ENCODE data around the gene SPEN. TPM values are rescaled to one million over a fixed set of nuclear protein-coding genes. Genes with fewer than 3 reads are reported as not detected.

The SPEN gene
- total RNA-seq, 1 donor from 2014 or later: 20.8 TPM

GRCh38 chr1:15934211-15935055, 86.9 kb downstream of the SPEN start:
- peaks cover 16% of the 10 kb centered on the region for H3K4me1 ChIP-seq
- H3K9me3 ChIP-seq (replicated peaks): no peaks in the 10 kb centered on the region
- H3K4me3 ChIP-seq: no peak overlapping the region
- peaks cover 100% of the 10 kb centered on the region for H3K36me3 ChIP-seq
- no peak for DNase-seq
- no peaks in the 10 kb centered on the region for H3K27me3 ChIP-seq (ENCODE audit: low read depth)
- no peak for TF ChIP-seq CTCF (IDR thresholded peaks at IDR 0.05; ENCODE audit: borderline replicate concordance)
- H3K27ac ChIP-seq (replicated peaks): no peak overlapping the region
- intact Hi-C loops (cut with micrococcal nuclease): no loop called here

GRCh38 chr1:15935056-15935950, 87.8 kb downstream of the SPEN start:
- DNase-seq: no peak
- intact Hi-C loops (cut with micrococcal nuclease): no loop called here
- peaks cover 22% of the 10 kb centered on the region for H3K4me1 ChIP-seq
- TF ChIP-seq CTCF (IDR thresholded peaks at IDR 0.05; ENCODE audit: borderline replicate concordance): no peak
- peaks cover 100% of the 10 kb centered on the region for H3K36me3 ChIP-seq
- no peaks in the 10 kb centered on the region for H3K9me3 ChIP-seq (replicated peaks)
- H3K27ac ChIP-seq (replicated peaks): no peak overlapping the region
- H3K27me3 ChIP-seq (ENCODE audit: low read depth): no peaks in the 10 kb centered on the region
- H3K4me3 ChIP-seq: no peak overlapping the region

GRCh38 chr1:15936025-15936424, 88.5 kb downstream of the SPEN start:
- peaks cover 100% of the 10 kb centered on the region for H3K36me3 ChIP-seq
- H3K4me3 ChIP-seq: no peak overlapping the region
- no peaks in the 10 kb centered on the region for H3K27me3 ChIP-seq (ENCODE audit: low read depth)
- no peak for DNase-seq
- H3K9me3 ChIP-seq (replicated peaks): no peaks in the 10 kb centered on the region
- no peak for TF ChIP-seq CTCF (IDR thresholded peaks at IDR 0.05; ENCODE audit: borderline replicate concordance)
- no peak overlapping the region for H3K27ac ChIP-seq (replicated peaks)
- intact Hi-C loops (cut with micrococcal nuclease): no loop called here
- H3K4me1 ChIP-seq: peaks cover 22% of the 10 kb centered on the region

- no peak overlapping the region for H3K4me3 ChIP-seq
- peak overlapping the region; percentile 9 for H3K27ac ChIP-seq (replicated peaks)
- peaks cover 22% of the 10 kb centered on the region for H3K4me1 ChIP-seq
- TF ChIP-seq CTCF (IDR thresholded peaks at IDR 0.05; ENCODE audit: borderline replicate concordance): no peak
- no peaks in the 10 kb centered on the region for H3K9me3 ChIP-seq (replicated peaks)
- no peaks in the 10 kb centered on the region for H3K27me3 ChIP-seq (ENCODE audit: low read depth)
- no peak for DNase-seq
- intact Hi-C loops (cut with micrococcal nuclease): no loop called here
- peaks cover 100% of the 10 kb centered on the region for H3K36me3 ChIP-seq
Measured at GRCh38 chr1:15937146-15937545, 89.6 kb downstream of the SPEN start.

DNA sequence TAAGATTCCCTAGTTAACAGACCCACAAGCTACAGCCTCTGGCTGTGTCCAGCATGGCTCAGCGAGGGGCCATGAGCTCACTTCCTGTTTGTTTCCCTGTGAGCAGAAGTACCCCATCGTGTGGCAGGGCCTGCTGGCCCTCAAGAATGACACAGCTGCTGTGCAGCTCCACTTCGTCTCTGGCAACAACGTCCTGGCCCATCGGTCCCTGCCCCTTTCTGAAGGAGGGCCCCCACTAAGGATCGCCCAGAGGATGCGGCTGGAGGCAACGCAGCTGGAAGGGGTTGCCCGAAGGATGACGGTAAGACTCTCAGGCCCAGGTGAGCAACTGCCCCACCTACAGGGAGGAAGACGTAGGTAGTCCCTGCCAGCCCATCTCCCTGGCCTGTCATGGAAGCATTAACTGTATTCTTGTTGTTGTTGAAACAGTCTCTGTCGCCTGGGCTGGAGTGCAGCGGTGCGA, 90.2 kb downstream of the SPEN start:
- H3K36me3 ChIP-seq: peaks cover 100% of the 10 kb centered on the region
- TF ChIP-seq CTCF (IDR thresholded peaks at IDR 0.05; ENCODE audit: borderline replicate concordance): no peak
- H3K27ac ChIP-seq (replicated peaks): peak overlapping the region; percentile 9
- no peak overlapping the region for H3K4me3 ChIP-seq
- no peaks in the 10 kb centered on the region for H3K27me3 ChIP-seq (ENCODE audit: low read depth)
- intact Hi-C loops (cut with micrococcal nuclease): no loop called here
- DNase-seq: no peak
- H3K9me3 ChIP-seq (replicated peaks): no peaks in the 10 kb centered on the region
- peaks cover 22% of the 10 kb centered on the region for H3K4me1 ChIP-seq

Measured in left ventricle myocardium inferior (tissue), 1 donor.